Spleen (tissue), 11 donors: ENCODE data around the gene POU1F1. TPM values are rescaled to one million over a fixed set of nuclear protein-coding genes. Genes with fewer than 3 reads are reported as not detected.

ENCODE experiments used
- DNase-seq: peaks from one replicate; pipeline ENCODE4 v3.0.0-alpha.2; 2020
- H3K27ac ChIP-seq, 8 donors: fragments of 200-600 bp; sonication (generic) in 7 of 8; 1 replicate in 4 of 8; 2 replicates in 4 of 8; pipeline versions ENCODE4 v1.5.0 to v1.8.0; 2016 to 2021; ENCODE audit warnings: inconsistent platforms in 4 of 8, mild to moderate bottlenecking in 4 of 8, moderate library complexity in 1 of 8
- H3K27me3 ChIP-seq, 7 donors: fragments of 200-600 bp; sonication (generic) in 6 of 7; replicated peaks in 1 of 7; 1 replicate in 4 of 7; 2 replicates in 3 of 7; pipeline versions ENCODE4 v1.5.0 to v1.8.0; 2016 to 2021; ENCODE audit warnings: inconsistent platforms in 3 of 7, mild to moderate bottlenecking in 1 of 7
- H3K36me3 ChIP-seq, 6 donors: fragments of 200-600 bp; sonication (generic) in 5 of 6; 1 replicate in 4 of 6; 2 replicates in 2 of 6; pipeline versions ENCODE4 v1.5.0 to v1.8.0; 2016 to 2021; ENCODE audit warnings: inconsistent platforms in 2 of 6
- H3K4me1 ChIP-seq, 6 donors: fragments of 200-600 bp; sonication (generic) in 5 of 6; 1 replicate in 3 of 6; 2 replicates in 3 of 6; pipeline versions ENCODE4 v1.5.0 to v1.8.0; 2016 to 2021; ENCODE audit warnings: inconsistent platforms in 3 of 6
- H3K4me3 ChIP-seq, 8 donors: fragments of 200-600 bp; sonication (generic) in 7 of 8; 1 replicate in 4 of 8; 2 replicates in 4 of 8; pipeline versions ENCODE4 v1.5.0 to v1.8.0; 2016 to 2021; ENCODE audit warnings: inconsistent platforms in 4 of 8, mild to moderate bottlenecking in 4 of 8, moderate library complexity in 2 of 8
- H3K9me3 ChIP-seq, 8 donors: fragments of 200-600 bp; sonication (generic) in 7 of 8; 1 replicate in 4 of 8; 2 replicates in 4 of 8; pipeline versions ENCODE4 v1.5.0 to v1.8.0; 2016 to 2021; ENCODE audit warnings: inconsistent platforms in 4 of 8
- CTCF ChIP-seq, 11 experiments: fragments of 200-600 bp in 7 of 11; fragments of 450-650 bp in 4 of 11; sonication (generic) in 4 of 11; IDR thresholded peaks in 8 of 11; conservative IDR thresholded peaks in 3 of 11; 1 replicate in 7 of 11; 2 replicates in 4 of 11; pipeline versions ENCODE4 v1.4.0 to v1.8.0; 2016 to 2021; ENCODE audit warnings: antibody characterized with exemption in 11 of 11, inconsistent platforms in 4 of 11, mild to moderate bottlenecking in 1 of 11
- POLR2A ChIP-seq, 3 donors: fragments of 450-650 bp; IDR thresholded peaks; one replicate each; pipeline ENCODE4 v1.5.1; 2017; ENCODE audit warnings: antibody characterized with exemption in 3 of 3, mild to moderate bottlenecking in 1 of 3
- POLR2AphosphoS5 ChIP-seq, 3 donors: sonication (generic); formaldehyde crosslinking; IDR thresholded peaks; one replicate each; pipeline ENCODE4 v1.5.1; 2017; ENCODE audit warnings: antibody characterized with exemption in 3 of 3
- WGBS, 5 donors: extraction: QIAGEN DNeasy Blood & Tissue Kit in 3 of 5; methylation state at CpG; one replicate each; pipeline versions ENCODE4 v1.1.5 to v1.1.7; 2013 to 2018; 5-methylcytosine and 5-hydroxymethylcytosine counted together
- intact Hi-C: fragments of 100-400 bp; cut with DNase I; formaldehyde crosslinking; loops from one replicate; pipeline ENCODE4 v1.15.0; 2023; ENCODE audit warnings: low total_unique reads
- polyA plus RNA-seq, 3 donors: library from polyadenylated mRNA; stranded (reverse); fragments of 200-250 nt; gene quantifications; one replicate each; pipeline ENCODE4 v1.2.1, GENCODE V29; 2013
- total RNA-seq, 7 donors: library from RNA; depleted of rRNA in 3 of 7; stranded (reverse); fragments of >200 nt in 3 of 7; fragmentation: NEBNext Ultra II Directional in 4 of 7; extraction: Animal tissue kit (Norgen Biotek cat#: 25700) in 4 of 7; gene quantifications; one replicate each; pipeline versions ENCODE4 v1.1.0 to v1.2.1, GENCODE V29; 2016 to 2021
- donor health status: healthy with polysubstance abuse.
- donor health status: DM: no; HTN: no; CAD: no; lungs with moderate emphysema.
- donor health status: DM: no; HTN: no; CAD: no.
- donor health status: Bipolar disorder and iron deficiency.
- donor health status: healthy.
- donor health status: DM: no; HTN: no; CAD: no.
- donor health status: DM: yes; HTN: yes; CAD: no.

Gene POU1F1
- total and polyA plus RNA-seq, 10 donors, result not detected

GRCh38 chr3:87287011-87287410, 10.6 kb upstream of the POU1F1 start:
- no peak for DNase-seq
- TF ChIP-seq CTCF (IDR thresholded peaks at IDR 0.05 in 8 of 11, conservative IDR thresholded peaks at IDR 0.05 in 3 of 11) (no peak), POLR2AphosphoS5 (IDR thresholded peaks at IDR 0.05) (no peak), POLR2A (IDR thresholded peaks at IDR 0.05) (no peak)
- Histone ChIP-seq H3K27ac (no peak overlapping the region), H3K9me3 (no peaks in the 10 kb centered on the region), H3K27me3 (no peaks in the 10 kb centered on the region), H3K36me3 (no peaks in the 10 kb centered on the region), H3K4me3 (no peak overlapping the region), H3K4me1 (no peaks in the 10 kb centered on the region)
- whole genome bisulfite sequencing, 5 donors, result 57 to 82% (median 67%) methylated on average over 1 of the region's 1 CpG
- intact Hi-C loops, result no loop called here

GRCh38 chr3:87272718-87273341, 3.6 kb downstream of the POU1F1 start:
- 52 to 71% (median 66%) methylated on average over 4 of the region's 4 CpGs for WGBS, 5 donors
- Histone ChIP-seq H3K27me3 (no peaks in the 10 kb centered on the region), H3K36me3 (no peaks in the 10 kb centered on the region), H3K27ac (no peak overlapping the region), H3K9me3 (no peaks in the 10 kb centered on the region), H3K4me1 (peaks cover 0 to 41% (median 16%) of the 10 kb centered on the region in 6 donors), H3K4me3 (no peak overlapping the region)
- intact Hi-C loops, result no loop called here
- DNase-seq, result no peak
- TF ChIP-seq POLR2A (IDR thresholded peaks at IDR 0.05), result no peak
- TF ChIP-seq POLR2AphosphoS5 (IDR thresholded peaks at IDR 0.05), result no peak
- no peak for TF ChIP-seq CTCF (IDR thresholded peaks at IDR 0.05 in 8 of 11, conservative IDR thresholded peaks at IDR 0.05 in 3 of 11)

- peak in 1 of 3 donors; percentile 40 for TF ChIP-seq POLR2AphosphoS5 (IDR thresholded peaks at IDR 0.05)
- no peak for TF ChIP-seq POLR2A (IDR thresholded peaks at IDR 0.05)
- peak overlapping the region in 7 of 8 donors; percentile 32 to 83 (median 69) for H3K27ac ChIP-seq
- H3K4me1 ChIP-seq, result peaks cover 0 to 41% (median 16%) of the 10 kb centered on the region in 6 donors
- H3K4me3 ChIP-seq, result peak overlapping the region in 1 of 8 donors; percentile 17
- H3K9me3 ChIP-seq, result no peaks in the 10 kb centered on the region
- WGBS, 5 donors, result 12 to 27% (median 22%) methylated on average over 4 of the region's 4 CpGs
- H3K36me3 ChIP-seq, result no peaks in the 10 kb centered on the region
- no peaks in the 10 kb centered on the region for H3K27me3 ChIP-seq
- intact Hi-C loops, result no loop called here
- DNase-seq, result no peak
Observed at GRCh38 chr3:87270908-87271700, 5.3 kb downstream of the POU1F1 start.

- no peak for DNase-seq
- H3K4me3 ChIP-seq, result no peak overlapping the region
- no peaks in the 10 kb centered on the region for H3K27me3 ChIP-seq
- TF ChIP-seq POLR2A (IDR thresholded peaks at IDR 0.05) (no peak), CTCF (IDR thresholded peaks at IDR 0.05 in 8 of 11, conservative IDR thresholded peaks at IDR 0.05 in 3 of 11) (no peak), POLR2AphosphoS5 (IDR thresholded peaks at IDR 0.05) (no peak)
- intact Hi-C loops, result no loop called here
- H3K27ac ChIP-seq, result no peak overlapping the region
- H3K4me1 ChIP-seq, result peaks cover 0 to 41% (median 16%) of the 10 kb centered on the region in 6 donors
- no peaks in the 10 kb centered on the region for H3K9me3 ChIP-seq
- no peaks in the 10 kb centered on the region for H3K36me3 ChIP-seq
Observed at GRCh38 chr3:87269723-87270122, 6.7 kb downstream of the POU1F1 start.
